Mucosa of descending colon (tissue), 3 donors: ENCODE measurements around the gene SNRPA1. TPM values are rescaled to one million over a fixed set of nuclear protein-coding genes. Genes with fewer than 3 reads are reported as not detected.

Source experiments
- ATAC-seq: fragments of 200-7000 bp; cut with Tn5 transposase; one replicate; pipeline ENCODE4 v1.9.1; 2020; ENCODE audit warnings: mild to moderate bottlenecking, moderate library complexity
- DNase-seq, 3 donors: peaks; one replicate each; pipeline ENCODE4 v3.0.0-alpha.2; 2020
- H3K36me3 ChIP-seq: fragments of 200-600 bp; one replicate; pipeline ENCODE4 v1.8.0; 2021; ENCODE audit warnings: low read depth, mild to moderate bottlenecking
- H3K4me1 ChIP-seq: fragments of 200-600 bp; one replicate; pipeline ENCODE4 v1.8.0; 2021; ENCODE audit warnings: low read depth, mild to moderate bottlenecking
- H3K4me3 ChIP-seq: fragments of 200-600 bp; one replicate; pipeline ENCODE4 v1.8.0; 2021; ENCODE audit warnings: mild to moderate bottlenecking
- H3K9me3 ChIP-seq: fragments of 200-600 bp; one replicate; pipeline ENCODE4 v1.8.0; 2021; ENCODE audit warnings: mild to moderate bottlenecking
- CTCF ChIP-seq: fragments of 200-600 bp; IDR thresholded peaks from one replicate; pipeline ENCODE4 v1.8.0; 2022; ENCODE audit warnings: antibody characterized with exemption, mild to moderate bottlenecking
- intact Hi-C, 2 donors: fragments of 100-400 bp; cut with DNase I in 1 of 2; cut with micrococcal nuclease in 1 of 2; formaldehyde crosslinking; loops; one replicate each; pipeline versions ENCODE4 v1.11.0 to v1.11.1; 2022; cut with DNase I, micrococcal nuclease
- total RNA-seq, 3 donors: library from RNA; stranded (reverse); fragmentation: NEBNext Ultra II Directional in 2 of 3; extraction: Animal tissue kit (Norgen Biotek cat#: 25700) in 2 of 3; gene quantifications; one replicate each; pipeline versions ENCODE4 v1.2.1 to v1.2.4, GENCODE V29; 2021 to 2023
- donor health status: DM: no; HTN: no; CAD: no; lungs with moderate emphysema.
- donor health status: DM: no; HTN: no; CAD: no.
- donor health status: DM: no; HTN: yes; CAD: no.

The SNRPA1 gene
- total RNA-seq, 3 donors from 2014 or later, result 41.5 to 55.1 (median 52.1) TPM

- ATAC-seq (no peak), DNase-seq (no peak)
- H3K36me3 ChIP-seq, result no peaks in the 10 kb centered on the region
- H3K4me1 ChIP-seq, result peaks cover 3% of the 10 kb centered on the region
- no peaks in the 10 kb centered on the region for H3K9me3 ChIP-seq
- H3K4me3 ChIP-seq, result no peak overlapping the region
- TF ChIP-seq CTCF, result no peak
- intact Hi-C loops, result no loop called here
Measured at GRCh38 chr15:101326462-101327146, 31.6 kb upstream of the SNRPA1 start.

GRCh38 chr15:101326026-101326315 lies 30.9 kb upstream of the SNRPA1 start:
- DNase-seq (no peak), ATAC-seq (no peak)
- intact Hi-C loops, result no loop called here
- TF ChIP-seq CTCF, result no peak
- no peak overlapping the region for H3K4me3 ChIP-seq
- no peaks in the 10 kb centered on the region for H3K9me3 ChIP-seq
- H3K4me1 ChIP-seq, result peaks cover 3% of the 10 kb centered on the region
- H3K36me3 ChIP-seq, result no peaks in the 10 kb centered on the region

GRCh38 chr15:101325263-101326025 lies 30.4 kb upstream of the SNRPA1 start:
- ATAC-seq, result no peak
- DNase-seq, result no peak
- no peaks in the 10 kb centered on the region for H3K36me3 ChIP-seq
- H3K4me1 ChIP-seq, result peaks cover 3% of the 10 kb centered on the region
- no peak overlapping the region for H3K4me3 ChIP-seq
- intact Hi-C loops, result no loop called here
- no peak for TF ChIP-seq CTCF
- H3K9me3 ChIP-seq, result no peaks in the 10 kb centered on the region

- Histone ChIP-seq H3K4me3 (no peak overlapping the region), H3K4me1 (peaks cover 3% of the 10 kb centered on the region), H3K9me3 (no peaks in the 10 kb centered on the region), H3K36me3 (no peaks in the 10 kb centered on the region)
- DNase-seq (peak in 1 of 3 donors; percentile 34), ATAC-seq (peak; percentile 93)
- TF ChIP-seq CTCF, result no peak
- intact Hi-C loops, result no loop called here
Measured at GRCh38 chr15:101324524-101325177, 29.6 kb upstream of the SNRPA1 start.

GRCh38 chr15:101323793-101324523 lies 28.9 kb upstream of the SNRPA1 start:
- ATAC-seq, result peak; percentile 35
- intact Hi-C loops, result no loop called here
- DNase-seq, result no peak
- TF ChIP-seq CTCF, result no peak
- Histone ChIP-seq H3K4me3 (no peak overlapping the region), H3K4me1 (peaks cover 3% of the 10 kb centered on the region), H3K36me3 (no peaks in the 10 kb centered on the region), H3K9me3 (no peaks in the 10 kb centered on the region)
